PFSK-1 (cell line): ENCODE results near the gene OTC.

Experiments used
- POLR2AphosphoS5 ChIP-seq: IDR thresholded peaks from 2 replicates; pipeline ENCODE4 v1.6.1; 2012; ENCODE audit warnings: low read depth, mild to moderate bottlenecking, control low read depth, low read length, moderate library complexity
- SIN3A ChIP-seq: IDR thresholded peaks from 2 replicates; pipeline ENCODE4 v1.6.1; 2012; ENCODE audit warnings: mild to moderate bottlenecking, low read length, moderate library complexity, borderline replicate concordance; ENCODE audit not compliant: insufficient read depth
- TAF1 ChIP-seq: IDR thresholded peaks from 2 replicates; pipeline ENCODE4 v1.6.1; 2012; ENCODE audit warnings: low read length, control low read depth, borderline replicate concordance; ENCODE audit not compliant: insufficient read depth

DNA sequence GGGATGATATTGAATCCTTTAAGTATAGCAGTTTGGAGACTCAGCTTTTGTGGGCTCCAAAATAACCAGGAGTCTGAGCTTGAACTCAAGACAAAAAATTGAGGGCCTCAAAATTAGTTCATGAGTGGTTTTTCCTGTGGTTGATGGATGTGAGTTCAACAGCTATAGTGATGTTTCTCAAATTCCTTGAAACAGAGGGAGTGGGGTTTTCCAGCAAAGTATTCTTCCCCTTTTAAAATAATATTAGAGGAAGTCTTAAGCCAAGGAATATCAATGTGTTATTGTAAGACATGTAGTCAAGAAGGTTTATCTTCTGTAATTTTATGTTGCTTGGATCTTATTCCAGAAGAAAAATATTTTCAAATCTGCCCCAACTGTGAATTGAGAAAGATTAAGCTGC lies 10.6 kb downstream of the OTC start:
- TF ChIP-seq TAF1 (no peak), POLR2AphosphoS5 (no peak), SIN3A (no peak)
